Measurements from ENCODE around the gene MAST4.

MAST4 gene

DNA sequence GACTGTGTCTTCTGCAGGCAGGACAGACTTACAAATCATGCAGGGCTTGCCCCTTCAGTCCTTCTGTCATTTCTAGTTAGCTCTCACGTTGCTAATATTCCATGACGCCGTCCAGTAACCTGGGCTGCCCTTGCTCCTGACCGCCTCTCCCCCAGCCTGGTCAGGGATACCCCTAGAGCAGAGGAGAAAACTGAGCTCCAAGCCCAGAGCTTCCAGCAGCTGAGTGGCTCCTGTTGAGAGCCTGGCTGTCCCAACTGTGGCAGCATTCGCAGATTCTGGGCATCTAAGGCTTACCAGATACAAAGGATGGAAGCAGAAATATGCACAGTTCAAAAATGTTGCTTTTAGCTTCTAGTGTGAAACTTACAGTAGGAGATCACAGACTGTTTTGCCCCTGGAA is 415.2 kb downstream of the MAST4 start:
- Histone ChIP-seq H3K4me1 (ENCODE audit: insufficient read depth, poor library complexity, severe bottlenecking) (peaks cover 92% of the 10 kb centered on the region), H3K27me3 (ENCODE audit: insufficient read depth, poor library complexity, severe bottlenecking) (no peaks in the 10 kb centered on the region), H3K36me3 (ENCODE audit: low read depth) (peaks cover 3% of the 10 kb centered on the region; the same call in 1 of the 2 replicates), H3K27ac (ENCODE audit: poor library complexity, severe bottlenecking) (peak overlapping the region; percentile 99), H3K9me3 (ENCODE audit: severe bottlenecking) (no peaks in the 10 kb centered on the region), H3K4me3 (ENCODE audit: severe bottlenecking) (no peak overlapping the region)
- peak; percentile 0; the same call in 2 of the 3 replicates for ATAC-seq (ENCODE audit: low read depth)
- TF ChIP-seq, protein P1, sequence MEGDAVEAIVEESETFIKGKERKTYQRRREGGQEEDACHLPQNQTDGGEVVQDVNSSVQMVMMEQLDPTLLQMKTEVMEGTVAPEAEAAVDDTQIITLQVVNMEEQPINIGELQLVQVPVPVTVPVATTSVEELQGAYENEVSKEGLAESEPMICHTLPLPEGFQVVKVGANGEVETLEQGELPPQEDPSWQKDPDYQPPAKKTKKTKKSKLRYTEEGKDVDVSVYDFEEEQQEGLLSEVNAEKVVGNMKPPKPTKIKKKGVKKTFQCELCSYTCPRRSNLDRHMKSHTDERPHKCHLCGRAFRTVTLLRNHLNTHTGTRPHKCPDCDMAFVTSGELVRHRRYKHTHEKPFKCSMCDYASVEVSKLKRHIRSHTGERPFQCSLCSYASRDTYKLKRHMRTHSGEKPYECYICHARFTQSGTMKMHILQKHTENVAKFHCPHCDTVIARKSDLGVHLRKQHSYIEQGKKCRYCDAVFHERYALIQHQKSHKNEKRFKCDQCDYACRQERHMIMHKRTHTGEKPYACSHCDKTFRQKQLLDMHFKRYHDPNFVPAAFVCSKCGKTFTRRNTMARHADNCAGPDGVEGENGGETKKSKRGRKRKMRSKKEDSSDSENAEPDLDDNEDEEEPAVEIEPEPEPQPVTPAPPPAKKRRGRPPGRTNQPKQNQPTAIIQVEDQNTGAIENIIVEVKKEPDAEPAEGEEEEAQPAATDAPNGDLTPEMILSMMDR (IDR thresholded peaks at IDR 0.05; ENCODE audit: poor library complexity, severe bottlenecking): no peak
- no peak for DNase-seq (ENCODE audit: low spot score)

DNA sequence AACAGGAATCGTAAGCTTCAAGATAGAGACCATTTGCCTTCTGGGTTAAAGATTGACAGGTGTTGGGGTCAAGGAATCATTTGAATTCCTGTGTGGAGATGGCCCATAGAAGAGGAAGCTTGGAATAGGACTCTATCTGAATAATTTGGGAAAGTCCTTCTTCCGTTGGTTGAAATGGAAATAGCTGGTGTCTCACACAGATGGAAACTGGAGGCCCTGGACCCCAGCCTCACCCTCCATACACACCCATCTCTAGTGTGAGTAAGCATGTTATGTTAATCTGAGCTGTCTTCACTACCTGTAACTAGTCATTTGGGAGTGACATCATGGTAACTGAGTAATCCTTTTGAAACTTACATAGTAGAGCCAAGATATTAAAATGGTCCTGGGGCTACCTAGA is 416.0 kb downstream of the MAST4 start:
- Histone ChIP-seq H3K36me3 (ENCODE audit: low read depth) (peaks cover 3% of the 10 kb centered on the region; the same call in 1 of the 2 replicates), H3K27me3 (ENCODE audit: insufficient read depth, poor library complexity, severe bottlenecking) (no peaks in the 10 kb centered on the region), H3K4me1 (ENCODE audit: insufficient read depth, poor library complexity, severe bottlenecking) (peaks cover 94% of the 10 kb centered on the region), H3K9me3 (ENCODE audit: severe bottlenecking) (no peaks in the 10 kb centered on the region), H3K27ac (ENCODE audit: poor library complexity, severe bottlenecking) (peak overlapping the region; percentile 99), H3K4me3 (ENCODE audit: severe bottlenecking) (no peak overlapping the region)
- TF ChIP-seq, protein P1 (IDR thresholded peaks at IDR 0.05; ENCODE audit: poor library complexity, severe bottlenecking): no peak
- ATAC-seq (ENCODE audit: low read depth) (peak; percentile 39), DNase-seq (ENCODE audit: low spot score) (no peak)

DNA sequence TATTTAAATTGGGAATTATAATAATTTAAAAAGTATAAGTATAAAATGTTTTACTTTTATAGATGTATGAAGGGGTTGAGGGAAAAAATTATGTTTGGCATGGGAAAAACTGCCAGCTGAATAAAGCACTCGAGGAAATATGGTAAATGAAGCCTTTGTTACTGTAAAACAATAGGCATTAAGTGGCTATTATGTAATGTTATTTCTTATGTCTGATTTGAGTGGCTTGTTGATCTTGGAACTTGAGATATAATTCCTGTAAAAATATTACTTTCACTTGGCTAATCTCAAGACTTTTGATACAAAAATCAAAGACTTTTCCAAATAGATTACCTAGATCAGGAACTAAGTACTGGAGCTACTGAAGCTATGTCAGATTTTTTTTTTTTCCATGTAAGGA is 417.5 kb downstream of the MAST4 start:
- H3K9me3 ChIP-seq (ENCODE audit: severe bottlenecking): no peaks in the 10 kb centered on the region
- peaks cover 3% of the 10 kb centered on the region; the same call in 1 of the 2 replicates for H3K36me3 ChIP-seq (ENCODE audit: low read depth)
- peak overlapping the region; percentile 99 for H3K27ac ChIP-seq (ENCODE audit: poor library complexity, severe bottlenecking)
- H3K27me3 ChIP-seq (ENCODE audit: insufficient read depth, poor library complexity, severe bottlenecking): no peaks in the 10 kb centered on the region
- no peak for DNase-seq (ENCODE audit: low spot score)
- TF ChIP-seq, protein P1 (IDR thresholded peaks at IDR 0.05; ENCODE audit: poor library complexity, severe bottlenecking): no peak
- no peak overlapping the region for H3K4me3 ChIP-seq (ENCODE audit: severe bottlenecking)
- H3K4me1 ChIP-seq (ENCODE audit: insufficient read depth, poor library complexity, severe bottlenecking): peaks cover 80% of the 10 kb centered on the region
- no peak for ATAC-seq (ENCODE audit: low read depth)

DNA sequence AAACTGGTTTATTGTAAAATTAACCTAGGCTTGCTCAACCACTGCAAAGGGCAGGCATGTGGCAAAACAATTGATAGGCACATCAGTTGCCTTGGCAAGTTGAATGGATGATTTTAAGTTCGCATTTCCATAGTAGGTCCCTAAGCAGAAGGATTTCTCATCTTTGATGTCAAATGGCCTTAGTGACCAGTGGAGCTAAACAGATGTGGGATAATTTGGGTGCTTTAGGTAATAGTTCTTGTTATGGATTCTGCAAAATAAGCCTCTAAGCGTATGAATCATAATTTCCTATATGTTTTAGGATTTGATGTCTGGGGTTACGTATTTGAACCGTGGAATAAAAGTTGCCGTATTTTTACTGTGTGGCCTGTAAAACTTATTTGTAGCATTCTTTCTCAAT is 418.0 kb downstream of the MAST4 start:
- H3K4me1 ChIP-seq (ENCODE audit: insufficient read depth, poor library complexity, severe bottlenecking): peaks cover 76% of the 10 kb centered on the region
- H3K4me3 ChIP-seq (ENCODE audit: severe bottlenecking): no peak overlapping the region
- H3K36me3 ChIP-seq (ENCODE audit: low read depth): peaks cover 3% of the 10 kb centered on the region; the same call in 1 of the 2 replicates
- H3K27ac ChIP-seq (ENCODE audit: poor library complexity, severe bottlenecking): peak overlapping the region; percentile 99
- no peak for DNase-seq (ENCODE audit: low spot score)
- H3K9me3 ChIP-seq (ENCODE audit: severe bottlenecking): no peaks in the 10 kb centered on the region
- H3K27me3 ChIP-seq (ENCODE audit: insufficient read depth, poor library complexity, severe bottlenecking): no peaks in the 10 kb centered on the region
- no peak for ATAC-seq (ENCODE audit: low read depth)
- TF ChIP-seq, protein P1 (IDR thresholded peaks at IDR 0.05; ENCODE audit: poor library complexity, severe bottlenecking): no peak

DNA sequence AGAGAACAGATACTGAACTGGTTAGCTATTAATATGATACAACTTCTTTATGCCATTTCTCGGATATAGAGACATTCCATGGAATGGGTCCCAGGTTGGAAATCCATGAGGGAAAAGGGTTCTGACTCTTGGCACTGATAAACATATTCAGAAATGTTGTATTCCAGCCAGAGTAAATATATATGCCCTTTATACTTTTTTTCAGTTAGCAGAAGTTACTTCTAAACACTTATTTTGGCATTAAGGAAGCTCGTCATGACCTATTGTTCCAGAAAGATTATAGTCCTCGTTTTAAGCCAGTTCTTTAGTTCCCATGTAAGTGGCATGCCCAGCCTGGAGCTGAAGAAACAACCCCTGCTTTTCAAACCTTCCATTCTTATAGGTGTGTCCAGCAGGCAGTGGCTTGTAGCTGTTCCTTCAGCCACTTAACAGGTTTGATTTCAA is 418.8 kb downstream of the MAST4 start:
- no peak for DNase-seq (ENCODE audit: low spot score)
- TF ChIP-seq, protein P1 (IDR thresholded peaks at IDR 0.05; ENCODE audit: poor library complexity, severe bottlenecking): no peak
- H3K4me1 ChIP-seq (ENCODE audit: insufficient read depth, poor library complexity, severe bottlenecking): peaks cover 69% of the 10 kb centered on the region
- H3K27ac ChIP-seq (ENCODE audit: poor library complexity, severe bottlenecking): peak overlapping the region; percentile 99
- ATAC-seq (ENCODE audit: low read depth): no peak
- peaks cover 3% of the 10 kb centered on the region; the same call in 1 of the 2 replicates for H3K36me3 ChIP-seq (ENCODE audit: low read depth)
- H3K9me3 ChIP-seq (ENCODE audit: severe bottlenecking): no peaks in the 10 kb centered on the region
- H3K27me3 ChIP-seq (ENCODE audit: insufficient read depth, poor library complexity, severe bottlenecking): no peaks in the 10 kb centered on the region
- H3K4me3 ChIP-seq (ENCODE audit: severe bottlenecking): peak overlapping the region; percentile 20

All from RWPE2 (cell line).